Measurements from ENCODE around the gene TMED8.

The TMED8 gene

DNA sequence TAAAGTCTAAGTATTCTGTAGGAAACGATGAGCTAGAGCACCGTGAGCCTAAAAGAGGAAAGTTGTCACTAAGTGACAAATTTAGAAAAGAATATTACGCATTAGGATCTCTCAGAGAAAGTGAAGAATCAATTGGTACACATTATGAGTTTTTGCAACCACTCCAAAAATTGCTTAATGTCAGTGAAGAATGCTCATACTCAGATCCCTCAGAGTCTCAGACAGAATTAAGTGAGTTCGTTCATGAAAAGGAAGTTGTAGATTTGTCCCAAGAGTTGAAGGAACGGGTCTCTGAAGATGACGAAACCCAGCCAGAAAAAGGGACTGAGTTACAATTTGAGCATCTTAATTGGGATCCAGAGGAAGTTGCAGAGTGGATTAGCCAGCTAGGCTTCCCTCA lies 1.8 kb upstream of the TMED8 start:
- H3K27ac Mint-ChIP-seq = no peak overlapping the region
- ATAC-seq = no peak
- no peaks in the 10 kb centered on the region for H3K9me3 Mint-ChIP-seq
- H3K36me3 Mint-ChIP-seq = peaks cover 17% of the 10 kb centered on the region
- no peak overlapping the region for H3K4me3 Mint-ChIP-seq
- no peaks in the 10 kb centered on the region for H3K27me3 Mint-ChIP-seq
- peaks cover 21% of the 10 kb centered on the region for H3K4me1 Mint-ChIP-seq

DNA sequence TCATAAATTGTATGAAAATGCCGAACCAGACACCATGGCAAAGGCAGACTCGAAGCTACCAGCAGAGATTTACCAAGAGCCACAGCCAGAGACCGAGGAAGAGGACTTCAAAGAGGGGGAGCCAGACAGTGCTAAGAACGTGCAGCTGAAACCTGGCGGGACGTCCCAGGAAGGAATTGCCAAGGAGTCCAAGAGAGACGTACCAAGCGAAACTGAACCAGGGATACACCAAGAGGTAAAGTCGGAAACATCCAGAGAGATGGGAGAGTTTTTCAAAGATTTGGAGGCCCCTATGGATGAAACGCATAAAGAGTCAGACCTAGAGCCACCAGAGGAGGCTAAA lies 579 bp upstream of the TMED8 start:
- H3K9me3 Mint-ChIP-seq = no peaks in the 10 kb centered on the region
- peaks cover 23% of the 10 kb centered on the region for H3K36me3 Mint-ChIP-seq
- ATAC-seq = no peak
- H3K4me1 Mint-ChIP-seq = peaks cover 32% of the 10 kb centered on the region
- no peaks in the 10 kb centered on the region for H3K27me3 Mint-ChIP-seq
- H3K27ac Mint-ChIP-seq = no peak overlapping the region
- no peak overlapping the region for H3K4me3 Mint-ChIP-seq

DNA sequence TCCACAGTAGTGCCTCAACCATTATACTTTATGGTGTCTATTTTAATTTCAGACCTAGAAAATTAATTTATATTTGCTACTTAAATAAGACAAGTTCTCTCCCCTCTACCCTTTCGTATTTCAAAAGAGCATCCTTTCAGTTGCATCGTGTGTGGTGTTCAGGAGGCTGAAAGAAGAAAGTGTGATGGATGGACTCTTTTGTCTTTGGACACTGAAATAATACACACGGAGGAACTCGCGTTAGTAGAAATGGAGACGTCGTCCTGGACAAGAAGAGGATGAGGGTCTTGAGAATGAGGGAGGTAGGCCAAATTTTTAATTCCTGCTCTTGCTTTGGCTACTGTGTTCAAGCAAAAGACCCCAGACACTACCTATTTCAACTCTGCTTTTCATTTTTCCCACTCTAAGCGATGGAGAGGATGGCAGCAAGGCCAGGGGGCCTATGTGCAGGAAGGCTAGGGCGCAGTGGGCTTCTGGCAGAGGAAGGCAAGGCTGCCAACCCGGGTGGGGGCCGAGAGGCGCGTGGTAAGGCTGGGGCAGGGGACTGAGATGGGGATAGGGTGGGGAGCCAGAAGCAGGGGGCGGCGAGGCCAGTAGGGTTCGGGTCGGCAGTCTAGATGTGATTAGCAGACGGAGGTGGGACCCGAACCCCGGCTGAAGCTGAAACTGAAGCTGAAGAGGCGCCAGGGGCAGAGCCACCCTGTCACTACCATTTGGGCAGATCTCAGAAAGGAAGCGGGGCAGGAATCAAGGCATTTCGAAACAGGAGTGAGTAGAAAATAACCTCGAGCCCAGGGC lies 722 bp downstream of the TMED8 start:
- H3K27ac Mint-ChIP-seq = no peak overlapping the region
- peaks cover 41% of the 10 kb centered on the region for H3K4me1 Mint-ChIP-seq
- peaks cover 23% of the 10 kb centered on the region for H3K36me3 Mint-ChIP-seq
- no peaks in the 10 kb centered on the region for H3K9me3 Mint-ChIP-seq
- peak overlapping the region; percentile 93 for H3K4me3 Mint-ChIP-seq
- peak; percentile 15 for ATAC-seq
- no peaks in the 10 kb centered on the region for H3K27me3 Mint-ChIP-seq

DNA sequence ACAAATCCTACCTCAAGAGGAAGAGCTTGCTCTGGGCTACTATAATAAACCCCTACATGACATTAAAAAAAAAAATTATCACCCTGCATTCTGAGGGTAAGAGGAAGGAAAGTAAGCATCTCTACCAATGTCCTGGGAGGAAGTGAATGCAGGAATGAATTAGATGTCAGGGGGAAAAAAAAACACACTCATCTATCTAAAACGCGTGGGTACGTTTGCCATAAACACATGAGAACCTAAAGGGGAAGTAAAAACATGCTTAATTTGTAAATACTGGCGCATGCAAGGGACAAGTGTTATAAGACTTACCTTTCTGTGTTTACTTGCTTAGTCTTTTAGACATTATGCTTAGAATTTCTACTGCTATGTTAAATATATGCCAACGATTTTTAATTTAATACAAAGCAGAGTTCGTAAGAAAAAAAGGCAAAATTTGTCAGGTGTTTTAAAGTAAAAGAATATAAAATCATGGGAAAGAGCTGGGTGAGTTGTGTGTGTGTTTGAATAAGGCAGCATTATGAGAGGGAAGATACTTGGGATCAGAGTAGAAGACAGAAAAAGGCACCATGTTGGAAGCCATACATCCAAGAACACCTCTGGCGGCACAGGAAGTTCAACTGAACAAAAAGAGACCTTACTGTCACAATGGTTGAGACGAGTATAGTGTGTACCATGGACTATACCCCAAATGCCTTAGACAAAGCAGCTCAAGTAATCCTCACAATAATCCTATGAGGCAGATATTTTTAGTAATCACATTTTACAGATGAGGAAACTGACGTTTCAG lies 1.5 kb downstream of the TMED8 start:
- peaks cover 23% of the 10 kb centered on the region for H3K36me3 Mint-ChIP-seq
- no peak for ATAC-seq
- peak overlapping the region; percentile 93 for H3K4me3 Mint-ChIP-seq
- no peaks in the 10 kb centered on the region for H3K9me3 Mint-ChIP-seq
- H3K4me1 Mint-ChIP-seq = peaks cover 49% of the 10 kb centered on the region
- H3K27me3 Mint-ChIP-seq = no peaks in the 10 kb centered on the region
- no peak overlapping the region for H3K27ac Mint-ChIP-seq

DNA sequence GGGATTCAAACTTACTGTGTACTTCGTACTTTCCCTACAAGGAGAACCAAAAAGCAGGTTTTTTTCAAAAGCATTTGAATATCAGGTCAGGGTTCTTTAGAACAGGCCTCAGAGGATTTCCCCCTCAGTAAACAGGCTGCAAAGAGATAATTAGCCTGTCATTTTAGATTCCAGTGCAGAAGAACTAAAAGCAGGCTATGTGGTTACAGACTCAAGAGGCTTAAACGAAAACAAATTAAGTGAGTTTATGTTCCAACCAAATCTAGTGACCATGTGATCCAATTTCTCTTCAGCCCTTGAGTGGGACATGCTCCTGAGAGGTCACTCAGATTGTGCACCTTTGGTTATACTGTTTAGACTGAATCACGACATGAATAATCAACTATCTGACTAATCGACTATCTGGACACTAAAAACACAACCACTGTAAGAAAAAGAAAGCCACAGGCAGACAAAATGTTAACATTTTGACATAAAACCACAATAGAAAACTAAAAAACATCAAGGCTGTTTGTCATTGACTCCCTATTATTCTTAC lies 4.5 kb downstream of the TMED8 start:
- Mint-ChIP-seq H3K4me1 (peaks cover 62% of the 10 kb centered on the region), H3K27ac (no peak overlapping the region), H3K4me3 (peak overlapping the region; percentile 60), H3K36me3 (peaks cover 32% of the 10 kb centered on the region), H3K27me3 (no peaks in the 10 kb centered on the region), H3K9me3 (no peaks in the 10 kb centered on the region)
- ATAC-seq = peak; percentile 77

DNA sequence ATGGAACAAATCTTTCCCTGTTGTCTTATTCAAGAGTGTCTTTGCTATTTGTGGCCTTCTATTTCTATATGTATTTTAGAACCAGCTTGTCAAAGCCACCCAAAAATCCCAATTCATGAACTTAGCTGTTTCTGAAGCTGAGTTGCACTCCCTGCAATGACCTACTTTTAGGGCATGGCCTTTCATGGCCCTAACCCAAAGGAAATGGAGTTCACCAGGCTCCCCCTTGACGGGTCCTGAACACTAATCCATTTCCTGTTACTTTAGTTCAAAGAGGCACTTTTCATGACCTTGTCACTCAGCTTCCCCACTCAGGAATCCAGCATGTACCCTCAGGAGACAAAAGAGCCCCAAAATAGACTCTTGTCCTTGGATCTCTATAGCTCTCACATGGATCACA lies 7.6 kb downstream of the TMED8 start:
- peaks cover 72% of the 10 kb centered on the region for H3K4me1 Mint-ChIP-seq
- no peak overlapping the region for H3K4me3 Mint-ChIP-seq

DNA sequence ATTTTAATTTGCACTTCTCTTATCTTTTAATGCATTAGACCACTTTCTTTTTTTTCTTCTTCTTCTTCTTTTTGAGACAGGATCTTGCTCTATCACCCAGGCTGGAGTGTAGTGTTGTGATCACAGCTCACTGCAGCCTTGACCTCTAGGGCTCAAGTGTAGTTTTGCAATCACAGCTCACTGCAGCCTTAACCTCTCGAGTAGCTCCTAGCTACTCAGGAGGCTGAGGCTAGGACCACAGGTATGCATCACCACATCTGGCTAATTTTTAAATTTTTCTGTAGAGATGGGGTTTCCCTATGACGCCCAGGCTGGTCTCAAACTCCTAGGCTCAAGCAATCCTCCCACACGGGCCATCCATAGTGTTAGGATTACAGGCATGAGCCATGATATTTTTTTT lies 12.7 kb downstream of the TMED8 start:
- Mint-ChIP-seq H3K4me1 (peaks cover 75% of the 10 kb centered on the region), H3K9me3 (no peaks in the 10 kb centered on the region), H3K27me3 (no peaks in the 10 kb centered on the region), H3K4me3 (no peak overlapping the region), H3K27ac (peak overlapping the region; percentile 25), H3K36me3 (peaks cover 26% of the 10 kb centered on the region)
- ATAC-seq = no peak

More for the DNA sequence above, 7.6 kb downstream of the TMED8 start:
- Mint-ChIP-seq H3K27ac (peak overlapping the region; percentile 35), H3K36me3 (peaks cover 25% of the 10 kb centered on the region), H3K9me3 (no peaks in the 10 kb centered on the region), H3K27me3 (no peaks in the 10 kb centered on the region)
- no peak for ATAC-seq

DNA sequence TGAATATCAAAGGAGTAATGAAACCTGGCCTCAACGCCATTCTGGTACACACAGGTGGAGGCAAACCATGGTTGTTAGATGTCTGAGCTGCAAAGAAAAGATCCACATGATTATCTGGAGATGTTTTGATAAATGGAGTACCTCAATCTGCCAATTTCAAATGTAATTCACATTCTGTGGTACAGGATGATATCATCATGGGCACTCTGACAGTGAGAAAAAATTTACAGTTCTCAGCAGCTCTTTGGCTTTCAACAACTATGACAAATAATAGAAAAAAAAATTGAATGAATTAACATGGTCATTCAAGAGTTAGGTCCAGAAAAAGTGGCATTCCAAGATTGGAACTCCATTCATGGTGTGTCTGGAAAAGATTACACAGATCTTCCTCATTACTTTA lies 17.3 kb downstream of the TMED8 start:
- no peak for ATAC-seq
- H3K27me3 Mint-ChIP-seq = no peaks in the 10 kb centered on the region
- H3K4me1 Mint-ChIP-seq = peaks cover 52% of the 10 kb centered on the region
- peaks cover 22% of the 10 kb centered on the region for H3K36me3 Mint-ChIP-seq
- H3K4me3 Mint-ChIP-seq = no peak overlapping the region
- H3K27ac Mint-ChIP-seq = no peak overlapping the region
- no peaks in the 10 kb centered on the region for H3K9me3 Mint-ChIP-seq

DNA sequence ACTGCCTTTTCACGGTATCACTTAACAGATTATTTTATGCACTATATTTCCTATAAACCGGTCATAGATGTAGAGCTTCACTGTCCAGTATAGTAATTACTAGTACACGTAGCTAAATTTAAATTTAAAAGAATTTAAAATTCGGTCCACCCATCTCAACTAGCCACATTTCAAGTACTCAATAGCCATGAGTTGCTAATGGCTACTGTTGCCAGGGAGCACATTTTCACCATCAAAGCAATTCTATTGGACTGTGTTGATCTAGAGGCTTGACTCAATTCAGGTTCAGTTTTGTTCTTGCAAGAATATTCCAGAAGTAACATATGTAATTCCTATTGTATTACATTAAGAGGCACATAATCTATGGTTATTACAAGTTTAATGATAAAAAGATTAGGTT lies 20.0 kb downstream of the TMED8 start:
- H3K4me1 Mint-ChIP-seq = peaks cover 32% of the 10 kb centered on the region
- H3K27ac Mint-ChIP-seq = peak overlapping the region; percentile 8
- no peaks in the 10 kb centered on the region for H3K9me3 Mint-ChIP-seq
- H3K4me3 Mint-ChIP-seq = no peak overlapping the region
- ATAC-seq = no peak
- peaks cover 18% of the 10 kb centered on the region for H3K36me3 Mint-ChIP-seq
- H3K27me3 Mint-ChIP-seq = no peaks in the 10 kb centered on the region

DNA sequence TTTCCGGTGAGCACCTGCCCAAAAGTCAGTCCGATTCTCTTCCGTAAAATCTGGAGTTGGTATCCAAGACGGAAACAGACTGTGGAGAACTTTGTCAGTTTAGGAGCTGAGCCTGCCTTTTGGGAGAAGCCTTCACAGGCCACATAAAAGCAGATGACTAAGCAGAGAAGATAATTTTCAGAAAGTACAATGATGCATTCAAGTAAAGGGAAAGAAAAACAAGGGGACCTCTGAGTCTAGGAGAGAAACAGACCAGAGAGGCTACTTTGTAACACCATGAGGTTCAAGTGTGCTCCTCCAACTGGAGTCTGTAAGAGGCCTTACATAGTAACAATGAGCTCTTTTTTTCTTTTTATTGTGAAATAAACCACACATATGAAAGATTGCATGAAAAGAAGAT lies 21.1 kb downstream of the TMED8 start:
- Mint-ChIP-seq H3K27me3 (no peaks in the 10 kb centered on the region), H3K36me3 (peaks cover 9% of the 10 kb centered on the region), H3K4me1 (peaks cover 21% of the 10 kb centered on the region), H3K27ac (no peak overlapping the region), H3K4me3 (no peak overlapping the region), H3K9me3 (no peaks in the 10 kb centered on the region)
- ATAC-seq = no peak

DNA sequence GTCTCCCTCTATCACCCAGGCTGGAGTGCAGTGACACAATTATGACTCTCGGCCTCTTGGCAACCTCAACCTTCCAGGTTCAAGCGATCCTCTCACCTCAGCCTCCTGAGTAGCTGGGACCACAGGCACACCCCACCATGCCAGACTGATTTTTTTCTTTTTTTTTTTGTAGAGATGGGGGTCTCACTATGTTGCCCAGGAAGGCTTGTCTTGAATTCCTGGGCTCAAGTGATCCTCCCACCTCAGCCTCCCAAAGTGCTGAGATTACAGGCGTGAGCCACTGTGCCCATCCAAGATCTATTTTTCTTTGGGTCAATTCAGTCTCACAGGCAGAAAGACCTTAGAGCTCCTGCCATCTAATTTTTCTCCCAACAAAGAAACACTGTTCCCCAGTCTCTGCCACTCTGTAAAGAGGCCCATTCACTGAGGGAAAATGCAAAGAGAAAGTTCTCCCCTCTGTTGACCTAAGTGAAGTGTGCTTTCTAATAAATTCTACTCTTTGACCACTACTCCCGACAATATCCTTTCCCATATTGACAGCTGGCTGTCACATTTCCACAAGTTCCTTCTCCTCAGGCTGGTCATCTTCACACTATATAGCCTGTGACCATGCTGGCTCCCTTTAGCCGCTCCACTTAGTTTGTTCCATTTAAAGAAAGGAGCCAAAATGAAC lies 23.3 kb downstream of the TMED8 start:
- Mint-ChIP-seq H3K27ac (no peak overlapping the region), H3K4me1 (peaks cover 22% of the 10 kb centered on the region)

DNA sequence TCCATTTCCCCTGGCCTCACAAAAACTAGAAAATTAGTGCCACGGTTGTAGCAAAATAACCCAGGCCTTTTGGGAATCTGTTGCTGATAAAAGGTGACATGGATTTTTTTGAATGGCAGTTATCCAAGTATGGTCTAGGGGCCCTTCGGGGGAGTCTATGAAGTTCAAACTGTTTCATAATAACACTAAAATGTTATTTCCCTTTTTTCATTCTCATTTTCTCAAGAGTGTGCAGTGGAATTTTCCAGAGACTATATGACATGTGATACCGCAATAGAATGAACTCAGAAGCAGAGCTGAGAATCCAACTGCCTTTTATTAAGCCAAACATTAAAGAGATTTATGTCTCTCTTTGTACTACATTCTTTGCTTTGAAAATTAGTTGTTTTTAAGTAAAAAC lies 29.1 kb downstream of the TMED8 start:
- Mint-ChIP-seq H3K27ac (peak overlapping the region; percentile 81), H3K36me3 (peaks cover 48% of the 10 kb centered on the region), H3K9me3 (no peaks in the 10 kb centered on the region), H3K27me3 (no peaks in the 10 kb centered on the region), H3K4me1 (peaks cover 18% of the 10 kb centered on the region), H3K4me3 (no peak overlapping the region)
- peak; percentile 81 for ATAC-seq

More for the DNA sequence above, 23.3 kb downstream of the TMED8 start:
- ATAC-seq = no peak
- Mint-ChIP-seq H3K9me3 (no peaks in the 10 kb centered on the region), H3K27me3 (no peaks in the 10 kb centered on the region), H3K4me3 (no peak overlapping the region), H3K36me3 (peaks cover 27% of the 10 kb centered on the region)

DNA sequence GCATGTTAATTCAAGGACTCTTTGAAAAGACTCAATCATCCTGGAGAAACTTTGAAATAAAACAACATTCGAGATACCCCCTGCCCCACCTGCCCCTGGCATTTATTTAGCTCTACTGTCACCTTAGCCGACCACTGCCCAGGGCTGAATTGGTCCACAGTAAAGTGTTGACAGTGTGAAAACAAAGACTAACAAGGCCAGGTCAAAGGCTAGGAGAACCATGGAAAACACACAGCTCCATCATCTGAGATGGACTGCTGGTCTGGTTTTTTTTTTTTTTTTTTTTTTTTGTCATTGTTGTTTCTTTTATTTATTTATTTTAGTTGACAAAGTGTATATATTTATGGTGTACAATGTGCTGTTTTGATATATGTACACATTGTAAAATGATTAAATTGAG lies 30.4 kb downstream of the TMED8 start:
- Mint-ChIP-seq H3K9me3 (no peaks in the 10 kb centered on the region), H3K4me3 (no peak overlapping the region), H3K27ac (peak overlapping the region; percentile 81), H3K27me3 (no peaks in the 10 kb centered on the region), H3K4me1 (peaks cover 18% of the 10 kb centered on the region), H3K36me3 (peaks cover 61% of the 10 kb centered on the region)
- no peak for ATAC-seq

DNA sequence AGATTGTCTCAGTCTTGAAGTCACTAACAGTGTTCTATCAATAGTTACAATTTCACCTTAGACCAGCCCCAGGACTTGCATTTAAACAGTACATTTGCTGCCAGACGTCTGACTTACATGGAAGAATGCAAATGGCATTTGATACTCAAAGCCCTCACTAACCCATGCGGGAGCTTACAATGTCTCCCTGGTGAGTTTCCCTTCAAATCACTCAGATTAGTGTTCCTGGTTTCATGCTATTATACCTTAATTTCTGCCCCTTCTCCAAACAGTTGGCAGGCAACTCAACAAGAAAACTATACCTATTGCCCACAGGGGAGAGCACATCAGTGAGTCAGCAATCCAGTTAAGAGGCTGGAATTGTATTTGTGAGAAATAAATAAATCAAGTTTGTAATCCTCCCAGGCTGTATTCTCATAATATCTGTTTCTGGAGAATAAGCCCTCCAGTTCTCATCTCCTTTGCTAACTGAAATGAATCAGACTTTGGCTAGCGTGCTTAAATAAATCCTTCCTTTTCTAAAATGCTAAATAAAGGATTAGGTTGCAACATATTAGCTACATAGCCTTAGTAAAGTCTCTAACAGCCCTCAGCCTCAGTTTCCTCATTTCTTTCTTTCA lies 32.4 kb downstream of the TMED8 start:
- H3K4me3 Mint-ChIP-seq = no peak overlapping the region
- H3K36me3 Mint-ChIP-seq = peaks cover 56% of the 10 kb centered on the region
- ATAC-seq = no peak
- H3K4me1 Mint-ChIP-seq = peaks cover 13% of the 10 kb centered on the region
- no peaks in the 10 kb centered on the region for H3K9me3 Mint-ChIP-seq
- no peak overlapping the region for H3K27ac Mint-ChIP-seq
- H3K27me3 Mint-ChIP-seq = no peaks in the 10 kb centered on the region

DNA sequence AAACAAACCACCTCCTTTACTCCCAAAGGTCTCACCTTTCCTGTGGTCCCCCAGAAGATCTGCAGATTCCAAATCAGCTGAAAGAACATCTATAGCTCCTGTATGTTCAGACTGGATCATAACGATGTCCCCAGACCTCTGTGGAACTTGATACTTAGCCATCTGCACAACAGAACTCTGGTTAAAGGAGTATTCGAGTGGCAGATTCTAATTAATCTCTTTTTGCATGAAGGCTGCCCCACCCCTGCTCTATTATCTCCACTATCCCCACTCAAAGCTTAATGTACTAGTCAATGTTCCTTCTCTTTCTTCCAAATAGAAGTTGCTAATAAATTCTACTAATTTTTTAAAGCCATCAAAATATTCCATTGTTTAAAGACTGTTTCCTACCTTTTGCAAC lies 33.2 kb downstream of the TMED8 start:
- Mint-ChIP-seq H3K9me3 (no peaks in the 10 kb centered on the region), H3K4me3 (no peak overlapping the region), H3K27ac (no peak overlapping the region), H3K36me3 (peaks cover 57% of the 10 kb centered on the region), H3K4me1 (peaks cover 8% of the 10 kb centered on the region), H3K27me3 (no peaks in the 10 kb centered on the region)
- ATAC-seq = no peak

All from stimulated activated memory B cell treated with anti-CD40 and anti-IgM and Interleukin-4, amounts not matched to agents 10 μg/mL and 1 μg/mL and 100 μg/mL, for 72 hours (primary cell).